KMS-11 (cell line): ENCODE data around the gene SMURF1.

ENCODE experiments used
- H2AFZ ChIP-seq: fragments of 200-600 bp; sonication (generic); 2 replicates; pipeline ENCODE4 v1.6.1; 2016; ENCODE audit warnings: antibody characterized with exemption, mixed run types, low read depth
- H3K27ac ChIP-seq: fragments of 200-600 bp; sonication (generic); 2 replicates; pipeline ENCODE4 v1.6.1; 2016; ENCODE audit warnings: mild to moderate bottlenecking, mixed run types
- H3K27me3 ChIP-seq: fragments of 200-600 bp; sonication (generic); 2 replicates; pipeline ENCODE4 v1.6.1; 2017; ENCODE audit warnings: mild to moderate bottlenecking, low read depth, mixed run types, moderate library complexity; ENCODE audit not compliant: insufficient read depth
- H3K36me3 ChIP-seq: fragments of 200-600 bp; sonication (generic); 2 replicates; pipeline ENCODE4 v1.6.1; 2017; ENCODE audit warnings: mild to moderate bottlenecking, mixed run types; ENCODE audit not compliant: insufficient read depth
- H3K4me1 ChIP-seq: fragments of 200-600 bp; sonication (generic); 2 replicates; pipeline ENCODE4 v1.6.1; 2016; ENCODE audit warnings: mild to moderate bottlenecking, low read depth, mixed run types; ENCODE audit not compliant: poor library complexity, severe bottlenecking
- H3K4me2 ChIP-seq: fragments of 200-600 bp; sonication (generic); 2 replicates; pipeline ENCODE4 v1.7.0; 2016; ENCODE audit warnings: mild to moderate bottlenecking, mixed run types
- H3K4me3 ChIP-seq: fragments of 200-600 bp; sonication (generic); IDR thresholded peaks from 2 replicates; pipeline ENCODE4 v1.6.1; 2017; ENCODE audit warnings: low read depth, low read length, mixed read lengths; ENCODE audit not compliant: insufficient read depth
- H3K79me2 ChIP-seq: fragments of 200-600 bp; sonication (generic); 2 replicates; pipeline ENCODE4 v1.6.1; 2016; ENCODE audit warnings: low read depth, mixed run types; ENCODE audit not compliant: insufficient read depth
- H3K9ac ChIP-seq: fragments of 200-600 bp; sonication (generic); 2 replicates; pipeline ENCODE4 v1.6.1; 2016; ENCODE audit warnings: mild to moderate bottlenecking, mixed run types
- H4K20me1 ChIP-seq: fragments of 200-600 bp; sonication (generic); 2 replicates; pipeline ENCODE4 v1.6.1; 2016; ENCODE audit warnings: mild to moderate bottlenecking, mixed run types; ENCODE audit not compliant: insufficient read depth
- CTCF ChIP-seq: fragments of 200-600 bp; sonication (generic); conservative IDR thresholded peaks from 2 replicates; pipeline ENCODE4 v1.6.1; 2017; ENCODE audit warnings: low read depth, mild to moderate bottlenecking, antibody characterized with exemption, low read length, moderate library complexity, mixed read lengths

SMURF1 gene

GRCh38 chr7:99188221-99188620 is 44.3 kb upstream of the SMURF1 start:
- Histone ChIP-seq H3K9ac (no peak overlapping the region), H3K4me3 (no peak overlapping the region), H2AFZ (no peak overlapping the region), H3K36me3 (no peaks in the 10 kb centered on the region), H3K4me2 (no peak overlapping the region), H3K4me1 (no peaks in the 10 kb centered on the region), H3K27ac (no peak overlapping the region), H3K27me3 (no peaks in the 10 kb centered on the region), H3K79me2 (no peaks in the 10 kb centered on the region), H4K20me1 (no peaks in the 10 kb centered on the region)
- TF ChIP-seq CTCF = no peak

DNA sequence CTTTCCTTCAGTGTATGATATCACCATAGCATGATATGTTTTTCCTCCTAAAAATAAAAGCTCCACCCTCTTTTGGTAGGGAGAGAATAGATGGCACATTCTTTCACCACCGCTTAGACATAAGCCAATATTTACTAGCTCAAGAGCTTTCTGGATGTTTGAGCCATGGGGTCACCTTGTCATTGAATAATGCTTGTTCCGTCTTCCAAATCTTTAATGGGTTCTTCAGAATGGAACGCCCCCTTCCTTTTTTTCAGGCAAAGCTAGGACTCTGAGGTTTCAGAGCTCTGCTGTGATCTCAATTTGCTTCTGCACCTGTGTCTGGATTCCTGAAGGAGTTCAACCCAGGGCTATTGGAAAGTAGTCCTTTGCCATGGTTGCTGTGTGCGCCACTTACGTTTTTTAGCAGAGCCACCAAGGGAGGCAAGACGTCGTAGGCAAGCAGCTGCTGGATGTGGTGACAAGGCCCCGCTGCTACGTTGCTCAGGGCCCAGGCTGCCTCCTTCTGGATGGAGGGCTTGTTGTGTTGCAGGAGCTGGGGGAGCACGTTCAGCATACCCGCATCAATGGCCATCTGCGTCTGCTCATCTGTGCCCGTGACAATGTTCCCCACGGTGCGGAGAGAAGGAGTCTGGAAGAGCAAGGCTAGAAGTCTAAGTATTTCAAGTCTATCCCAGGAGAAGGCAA is 40.8 kb upstream of the SMURF1 start:
- H3K36me3 ChIP-seq = no peaks in the 10 kb centered on the region
- no peak overlapping the region for H3K27ac ChIP-seq
- no peak overlapping the region for H3K4me2 ChIP-seq
- no peaks in the 10 kb centered on the region for H3K27me3 ChIP-seq
- no peak for TF ChIP-seq CTCF
- no peak overlapping the region for H3K9ac ChIP-seq
- H2AFZ ChIP-seq = no peak overlapping the region
- no peak overlapping the region for H3K4me3 ChIP-seq
- H4K20me1 ChIP-seq = no peaks in the 10 kb centered on the region
- H3K79me2 ChIP-seq = no peaks in the 10 kb centered on the region
- no peaks in the 10 kb centered on the region for H3K4me1 ChIP-seq

DNA sequence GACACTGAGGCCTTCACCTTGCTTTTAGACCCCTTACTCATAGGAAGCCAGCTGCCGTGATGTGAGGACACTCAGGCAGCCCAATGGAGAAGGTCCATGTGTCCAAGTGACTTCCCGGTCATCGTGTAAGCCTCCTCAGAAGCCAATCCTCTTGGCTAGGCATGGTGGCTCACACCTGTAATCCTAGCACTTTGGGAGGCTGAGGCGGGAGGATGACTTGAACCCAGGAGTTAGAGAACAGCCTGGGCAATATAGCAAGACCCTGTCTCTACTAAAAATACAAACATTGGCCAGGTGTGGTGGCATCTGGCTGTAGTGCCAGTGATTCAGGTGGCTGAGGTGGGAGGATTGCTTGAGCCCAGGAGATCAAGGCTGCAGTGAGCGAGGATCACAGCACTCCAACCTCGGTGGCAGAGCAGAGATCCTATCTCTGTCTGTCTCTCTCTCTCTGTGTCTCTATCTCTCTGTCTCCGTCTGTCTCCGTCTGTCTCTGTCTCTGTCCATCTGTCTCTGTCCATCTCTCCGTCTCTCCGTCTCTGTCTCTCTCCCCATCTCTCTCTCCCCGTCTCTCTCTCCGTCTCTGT is 36.3 kb upstream of the SMURF1 start:
- Histone ChIP-seq H3K36me3 (no peaks in the 10 kb centered on the region), H3K4me1 (no peaks in the 10 kb centered on the region), H3K9ac (no peak overlapping the region), H3K4me3 (no peak overlapping the region), H4K20me1 (no peaks in the 10 kb centered on the region), H3K79me2 (no peaks in the 10 kb centered on the region), H3K27me3 (no peaks in the 10 kb centered on the region), H3K4me2 (no peak overlapping the region), H3K27ac (no peak overlapping the region), H2AFZ (no peak overlapping the region)
- no peak for TF ChIP-seq CTCF

DNA sequence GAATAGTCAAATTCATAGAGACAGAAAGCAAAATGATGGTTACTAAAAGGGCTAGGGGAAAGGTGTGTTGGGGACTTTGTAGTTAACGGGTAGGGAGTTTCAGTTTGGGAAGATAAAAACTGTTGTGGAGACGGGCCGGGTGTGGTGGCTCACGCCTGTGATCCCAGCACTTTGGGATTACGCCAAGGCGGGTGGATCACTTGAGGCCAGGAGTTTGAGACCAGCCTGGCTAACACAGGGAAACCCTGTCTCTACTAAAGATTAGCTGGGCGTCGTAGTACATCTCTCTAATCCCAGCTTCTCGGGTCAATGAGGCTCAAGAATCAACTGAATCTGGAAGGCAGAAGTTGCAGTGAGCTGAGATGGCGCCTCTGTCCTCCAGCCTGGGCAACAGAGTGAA is 33.3 kb upstream of the SMURF1 start:
- Histone ChIP-seq H2AFZ (no peak overlapping the region), H3K4me1 (no peaks in the 10 kb centered on the region), H3K9ac (no peak overlapping the region), H3K27ac (no peak overlapping the region), H3K36me3 (no peaks in the 10 kb centered on the region), H4K20me1 (no peaks in the 10 kb centered on the region), H3K79me2 (no peaks in the 10 kb centered on the region), H3K27me3 (no peaks in the 10 kb centered on the region), H3K4me3 (no peak overlapping the region), H3K4me2 (no peak overlapping the region)
- TF ChIP-seq CTCF = no peak
